ENCODE measurements around the gene CR1L. TPM values are rescaled to one million over a fixed set of nuclear protein-coding genes. Genes with fewer than 3 reads are reported as not detected.

Gene CR1L
- total and polyA plus RNA-seq, 2 donors (not counting 3 experiments of a cell fraction or from before 2014, with no cell fraction given), result not detected

DNA sequence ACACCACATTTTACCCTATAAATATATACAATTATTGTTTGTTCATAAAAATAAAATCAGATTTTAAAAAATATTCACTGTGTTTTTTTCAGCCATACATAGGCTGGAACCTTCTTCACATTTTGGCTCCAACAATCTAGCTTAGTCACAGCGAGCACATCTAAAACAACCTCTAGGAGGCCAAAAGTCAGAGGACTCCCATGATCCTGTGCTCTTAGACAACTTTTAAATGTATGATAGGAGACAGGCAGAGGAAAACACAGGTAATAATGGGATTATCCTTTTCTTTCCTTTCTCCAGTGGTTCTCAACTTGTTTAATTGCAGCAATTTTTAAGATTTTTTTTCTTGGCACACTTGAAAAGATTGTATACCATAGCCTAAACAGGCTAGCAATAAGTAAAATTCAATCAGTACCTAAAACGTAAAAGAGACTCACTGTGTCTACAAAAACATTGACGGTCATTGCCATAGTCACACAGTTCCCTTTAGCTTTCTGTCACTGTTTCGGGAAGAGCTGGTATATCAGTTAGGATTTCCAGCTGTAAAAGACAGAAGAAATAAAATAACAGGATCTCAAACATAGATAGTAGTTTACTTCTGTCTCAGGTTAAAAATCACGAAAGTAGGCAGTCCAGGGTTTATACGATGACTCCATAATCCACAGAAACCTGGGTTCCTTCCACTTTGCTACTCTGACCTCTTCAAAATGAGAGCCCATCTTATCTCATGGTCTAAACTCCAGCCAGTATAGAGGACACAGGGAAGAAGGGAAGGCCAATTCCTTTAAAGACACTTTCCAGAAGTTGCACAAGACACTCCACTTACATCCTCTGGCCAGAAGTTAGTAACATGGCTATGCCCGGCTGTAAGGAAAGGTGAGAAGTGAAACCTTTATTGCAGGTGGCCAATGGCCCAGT lies 39.2 kb upstream of the CR1L start:
- no TSS peak for BruUV-seq (replicated peaks)
- H3K27ac ChIP-seq (ENCODE audit: insufficient read depth, low read depth, low read length), result no peak overlapping the region
- intact Hi-C loops (cut with micrococcal nuclease), result no loop called here
- H3K4me1 ChIP-seq (ENCODE audit: control insufficient read depth, extremely low read depth, insufficient read depth, low read length), result no peaks in the 10 kb centered on the region
- no peak overlapping the region for H3K9ac ChIP-seq (replicated peaks; ENCODE audit: extremely low read depth, insufficient read depth, low read length)
- H2AFZ ChIP-seq (ENCODE audit: low read depth, low read length), result no peak overlapping the region
- ChIA-PET POLR2A (no interaction called here), CTCF (interaction anchor here (1.5 to 3.3 kb wide), 2 partner anchors 14 kb away, joined by 13 to 14 read pairs; no protein-coding TSS in a partner anchor)
- TF ChIP-seq EZH2 (IDR thresholded peaks at IDR 0.05; ENCODE audit: borderline replicate concordance, low read depth, low read length, severe bottlenecking), result no peak
- TF ChIP-seq POLR2AphosphoS5 (IDR thresholded peaks at IDR 0.05; ENCODE audit: insufficient read depth, low read depth, low read length), result no peak
- H3K36me3 ChIP-seq (ENCODE audit: control insufficient read depth in 2 of 2, extremely low read depth in 1 of 2, insufficient read depth in 2 of 2, low read length in 2 of 2), result no peaks in the 10 kb centered on the region
- H4K20me1 ChIP-seq (replicated peaks; ENCODE audit: control insufficient read depth, extremely low read depth, insufficient read depth, low read length), result no peaks in the 10 kb centered on the region
- no peaks in the 10 kb centered on the region for H3K9me1 ChIP-seq (replicated peaks; ENCODE audit: control insufficient read depth, extremely low read depth, insufficient read depth, low read length)
- FAIRE-seq (no peak), DNase-seq (ENCODE audit: low read depth, low spot score) (no peak)
- dilution Hi-C loops (cut with MboI; ENCODE audit: extremely low pct_ligation_motif_present, low sequenced_read_pairs), result no loop called here
- H3K4me3 ChIP-seq (replicated peaks in 1 of 3; ENCODE audit: insufficient read depth in 1 of 3, low read depth in 1 of 3, low read length in 3 of 3), result no peak overlapping the region
- H3K27me3 ChIP-seq (ENCODE audit: control insufficient read depth in 2 of 2, insufficient read depth in 2 of 2, low read length in 2 of 2), result peaks cover 5 to 16% of the 10 kb centered on the region in 2 experiments
- H3K4me2 ChIP-seq (ENCODE audit: insufficient read depth, low read length), result no peak overlapping the region
- no peaks in the 10 kb centered on the region for H3K79me2 ChIP-seq (ENCODE audit: control insufficient read depth, insufficient read depth, low read length)
- no peaks in the 10 kb centered on the region for H3K9me3 ChIP-seq (replicated peaks; ENCODE audit: control insufficient read depth, insufficient read depth, low read length)

DNA sequence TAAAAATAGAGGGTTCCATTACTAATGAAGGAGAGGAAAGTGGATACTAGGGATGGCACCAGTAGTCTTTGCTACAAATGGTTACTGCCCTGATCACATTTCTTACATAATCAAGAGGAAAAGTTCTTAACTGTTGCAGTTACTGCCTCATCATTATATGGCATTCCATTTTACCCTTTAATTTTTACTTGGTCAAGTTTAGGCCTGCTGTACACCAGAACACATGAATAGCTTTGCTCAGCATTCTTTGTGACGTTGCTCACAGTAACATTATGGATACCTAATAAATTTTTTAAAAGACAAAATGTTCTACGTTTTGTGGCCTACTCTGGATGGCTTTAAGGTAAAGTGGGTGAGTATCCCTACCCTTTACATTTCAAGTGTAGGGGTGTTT lies 38.6 kb upstream of the CR1L start:
- Histone ChIP-seq H3K79me2 (ENCODE audit: control insufficient read depth, insufficient read depth, low read length) (no peaks in the 10 kb centered on the region), H3K4me2 (ENCODE audit: insufficient read depth, low read length) (no peak overlapping the region), H3K36me3 (ENCODE audit: control insufficient read depth in 2 of 2, extremely low read depth in 1 of 2, insufficient read depth in 2 of 2, low read length in 2 of 2) (no peaks in the 10 kb centered on the region), H3K4me1 (ENCODE audit: control insufficient read depth, extremely low read depth, insufficient read depth, low read length) (no peaks in the 10 kb centered on the region), H3K9me3 (replicated peaks; ENCODE audit: control insufficient read depth, insufficient read depth, low read length) (no peaks in the 10 kb centered on the region), H2AFZ (ENCODE audit: low read depth, low read length) (no peak overlapping the region), H3K9me1 (replicated peaks; ENCODE audit: control insufficient read depth, extremely low read depth, insufficient read depth, low read length) (no peaks in the 10 kb centered on the region), H4K20me1 (replicated peaks; ENCODE audit: control insufficient read depth, extremely low read depth, insufficient read depth, low read length) (no peaks in the 10 kb centered on the region), H3K27me3 (ENCODE audit: control insufficient read depth in 2 of 2, insufficient read depth in 2 of 2, low read length in 2 of 2) (peaks cover 8 to 15% of the 10 kb centered on the region in 2 experiments), H3K9ac (replicated peaks; ENCODE audit: extremely low read depth, insufficient read depth, low read length) (no peak overlapping the region), H3K27ac (ENCODE audit: insufficient read depth, low read depth, low read length) (no peak overlapping the region), H3K4me3 (replicated peaks in 1 of 3; ENCODE audit: insufficient read depth in 1 of 3, low read depth in 1 of 3, low read length in 3 of 3) (no peak overlapping the region)
- intact Hi-C loops (cut with micrococcal nuclease) (no loop called here), dilution Hi-C loops (cut with MboI; ENCODE audit: extremely low pct_ligation_motif_present, low sequenced_read_pairs) (no loop called here)
- no TSS peak for BruUV-seq (replicated peaks)
- FAIRE-seq (no peak), DNase-seq (ENCODE audit: low read depth, low spot score) (no peak)
- ChIA-PET POLR2A (no interaction called here), CTCF (interaction anchor here (1.5 kb wide), 1 partner anchor 14 kb away, joined by 13 read pairs; no protein-coding TSS in a partner anchor)
- TF ChIP-seq POLR2AphosphoS5 (IDR thresholded peaks at IDR 0.05; ENCODE audit: insufficient read depth, low read depth, low read length) (no peak), JUN (IDR thresholded peaks at IDR 0.05; ENCODE audit: borderline replicate concordance, insufficient read depth, insufficient read length, low read depth) (no peak), POLR2A (IDR thresholded peaks at IDR 0.05; ENCODE audit: low read depth, low read length) (no peak), MYC (IDR thresholded peaks at IDR 0.05; ENCODE audit: low read depth, low read length) (no peak), EZH2 (IDR thresholded peaks at IDR 0.05; ENCODE audit: borderline replicate concordance, low read depth, low read length, severe bottlenecking) (no peak), FOS (IDR thresholded peaks at IDR 0.05; ENCODE audit: borderline replicate concordance, insufficient read depth, low read length) (no peak), GATA2 (IDR thresholded peaks at IDR 0.05; ENCODE audit: insufficient read depth, insufficient read length, low read depth, low read length) (no peak)
- TF ChIP-seq, protein P1, sequence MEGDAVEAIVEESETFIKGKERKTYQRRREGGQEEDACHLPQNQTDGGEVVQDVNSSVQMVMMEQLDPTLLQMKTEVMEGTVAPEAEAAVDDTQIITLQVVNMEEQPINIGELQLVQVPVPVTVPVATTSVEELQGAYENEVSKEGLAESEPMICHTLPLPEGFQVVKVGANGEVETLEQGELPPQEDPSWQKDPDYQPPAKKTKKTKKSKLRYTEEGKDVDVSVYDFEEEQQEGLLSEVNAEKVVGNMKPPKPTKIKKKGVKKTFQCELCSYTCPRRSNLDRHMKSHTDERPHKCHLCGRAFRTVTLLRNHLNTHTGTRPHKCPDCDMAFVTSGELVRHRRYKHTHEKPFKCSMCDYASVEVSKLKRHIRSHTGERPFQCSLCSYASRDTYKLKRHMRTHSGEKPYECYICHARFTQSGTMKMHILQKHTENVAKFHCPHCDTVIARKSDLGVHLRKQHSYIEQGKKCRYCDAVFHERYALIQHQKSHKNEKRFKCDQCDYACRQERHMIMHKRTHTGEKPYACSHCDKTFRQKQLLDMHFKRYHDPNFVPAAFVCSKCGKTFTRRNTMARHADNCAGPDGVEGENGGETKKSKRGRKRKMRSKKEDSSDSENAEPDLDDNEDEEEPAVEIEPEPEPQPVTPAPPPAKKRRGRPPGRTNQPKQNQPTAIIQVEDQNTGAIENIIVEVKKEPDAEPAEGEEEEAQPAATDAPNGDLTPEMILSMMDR (IDR thresholded peaks at IDR 0.05; ENCODE audit: extremely low read depth in 1 of 2, insufficient read depth in 1 of 2, low read depth in 1 of 2, low read length in 2 of 2), result no peak
- TF ChIP-seq, protein P2, sequence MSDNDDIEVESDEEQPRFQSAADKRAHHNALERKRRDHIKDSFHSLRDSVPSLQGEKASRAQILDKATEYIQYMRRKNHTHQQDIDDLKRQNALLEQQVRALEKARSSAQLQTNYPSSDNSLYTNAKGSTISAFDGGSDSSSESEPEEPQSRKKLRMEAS (IDR thresholded peaks at IDR 0.05; ENCODE audit: insufficient read depth, insufficient read length), result no peak

All from endothelial cell of umbilical vein (primary cell).